IMR-90 (cell line): ENCODE measurements around the gene DHRSX. TPM values are rescaled to one million over a fixed set of nuclear protein-coding genes. Genes with fewer than 3 reads are reported as not detected.

Source experiments
- ATAC-seq: fragments of 200-7000 bp; cut with Tn5 transposase; 2 replicates; pipeline ENCODE4 v1.9.1; 2020; ENCODE audit warnings: low read depth, mild to moderate bottlenecking, moderate library complexity
- BruUV-seq: library from RNA; stranded (reverse); fragments of 400-500 nt; replicated peaks from 2 replicates; lab custom pipeline; 2021; lab: Mats Ljungman, UMichigan
- CTCF ChIA-PET: fragments of 300-600 bp; formaldehyde crosslinking; extraction: SDS; loops from one replicate; lab custom pipeline; 2021; ENCODE audit warnings: antibody characterized with exemption; lab: Yijun Ruan, JAX
- POLR2A ChIA-PET: fragments of 300-600 bp; sonication (Branson Sonifier 250); formaldehyde crosslinking; loops from one replicate; lab custom pipeline; 2022; ENCODE audit warnings: antibody characterized with exemption; ENCODE audit not compliant: unreplicated experiment; lab: Charles Lee
- DNase-seq: peaks from one replicate; pipeline ENCODE4 v3.0.0; 2013
- H2AFZ ChIP-seq: replicated peaks from 2 replicates; pipeline ENCODE3; 2013; ENCODE audit warnings: low read length, mild to moderate bottlenecking; ENCODE audit not compliant: poor library complexity
- H2AK5ac ChIP-seq: 2 replicates; pipeline ENCODE4 v1.6.1; 2013; ENCODE audit warnings: low read depth, low read length, inconsistent platforms
- H2AK9ac ChIP-seq: replicated peaks from 2 replicates; pipeline ENCODE3; 2013; ENCODE audit warnings: mild to moderate bottlenecking, low read depth, low read length, moderate library complexity; ENCODE audit not compliant: poor library complexity
- H2BK120ac ChIP-seq: 2 replicates; pipeline ENCODE4 v1.6.1; 2013; ENCODE audit warnings: low read depth, low read length, inconsistent platforms
- H2BK15ac ChIP-seq: 3 replicates; pipeline ENCODE4 v1.6.1; 2013; ENCODE audit warnings: low read depth, low read length, inconsistent platforms
- H2BK20ac ChIP-seq: 2 replicates; pipeline ENCODE4 v1.6.1; 2013; ENCODE audit warnings: low read depth, mild to moderate bottlenecking, inconsistent platforms, low read length, moderate library complexity
- H2BK5ac ChIP-seq: 2 replicates; pipeline ENCODE4 v1.6.1; 2013; ENCODE audit warnings: mild to moderate bottlenecking, low read depth, low read length, inconsistent platforms; ENCODE audit not compliant: poor library complexity, severe bottlenecking
- H3K14ac ChIP-seq: replicated peaks from 2 replicates; pipeline ENCODE4 v1.6.1; 2013; ENCODE audit warnings: low read depth, low read length, inconsistent platforms
- H3K18ac ChIP-seq: 2 replicates; pipeline ENCODE4 v1.6.1; 2013; ENCODE audit warnings: low read depth, low read length, control low read depth
- H3K23ac ChIP-seq: 2 replicates; pipeline ENCODE4 v1.6.1; 2013; ENCODE audit warnings: low read depth, low read length, inconsistent platforms
- H3K27ac ChIP-seq: 2 replicates; pipeline ENCODE4 v1.5.1; 2013; ENCODE audit warnings: mild to moderate bottlenecking, control low read depth, low read length; ENCODE audit not compliant: insufficient read depth
- H3K27me3 ChIP-seq: 2 replicates; pipeline ENCODE4 v1.6.1; 2013; ENCODE audit warnings: low read length; ENCODE audit not compliant: control insufficient read depth, insufficient read depth
- H3K36me3 ChIP-seq: 2 replicates; pipeline ENCODE4 v1.6.1; 2013; ENCODE audit warnings: low read length, mixed read lengths; ENCODE audit not compliant: control insufficient read depth, insufficient read depth
- H3K4ac ChIP-seq: 2 replicates; pipeline ENCODE4 v1.6.1; 2013; ENCODE audit warnings: low read depth, low read length, inconsistent platforms
- H3K4me1 ChIP-seq: 2 replicates; pipeline ENCODE4 v1.6.1; 2013; ENCODE audit warnings: low read length, mixed read lengths; ENCODE audit not compliant: control insufficient read depth, insufficient read depth
- H3K4me2 ChIP-seq: 2 replicates; pipeline ENCODE4 v1.6.1; 2013; ENCODE audit warnings: low read depth, mild to moderate bottlenecking, control low read depth, low read length, moderate library complexity
- H3K4me3 ChIP-seq: 2 replicates; pipeline ENCODE4 v1.5.1; 2013; ENCODE audit warnings: low read depth, mild to moderate bottlenecking, control low read depth, low read length, moderate library complexity; ENCODE audit not compliant: insufficient read depth
- H3K56ac ChIP-seq: 2 replicates; pipeline ENCODE4 v1.6.1; 2013; ENCODE audit warnings: low read length, inconsistent platforms; ENCODE audit not compliant: insufficient read depth; ENCODE audit errors: extremely low read depth
- H3K79me1 ChIP-seq, 2 experiments: 2 replicates each; pipeline ENCODE4 v1.6.1; 2013; ENCODE audit warnings: low read length in 2 of 2, inconsistent platforms in 1 of 2, low read depth in 1 of 2
- H3K9ac ChIP-seq: 2 replicates; pipeline ENCODE4 v1.6.1; 2013; ENCODE audit warnings: low read depth, low read length, control low read depth
- H3K9me1 ChIP-seq: 2 replicates; pipeline ENCODE4 v1.6.1; 2013; ENCODE audit warnings: low read length, inconsistent platforms; ENCODE audit not compliant: insufficient read depth
- H3K9me3 ChIP-seq: 2 replicates; pipeline ENCODE4 v1.6.1; 2013; ENCODE audit warnings: low read length; ENCODE audit not compliant: control insufficient read depth, insufficient read depth
- H4K20me1 ChIP-seq: 2 replicates; pipeline ENCODE4 v1.6.1; 2013; ENCODE audit warnings: low read length, inconsistent platforms; ENCODE audit not compliant: insufficient read depth
- H4K5ac ChIP-seq: 2 replicates; pipeline ENCODE4 v1.6.1; 2013; ENCODE audit warnings: mild to moderate bottlenecking, low read depth, low read length, control low read depth
- H4K8ac ChIP-seq, 2 experiments: 2 replicates each; pipeline ENCODE4 v1.6.1; 2013; ENCODE audit warnings: low read depth in 2 of 2, low read length in 2 of 2, control low read depth in 1 of 2, inconsistent platforms in 1 of 2
- H4K91ac ChIP-seq: 2 replicates; pipeline ENCODE4 v1.6.1; 2013; ENCODE audit warnings: low read depth, low read length, inconsistent platforms; ENCODE audit not compliant: insufficient read depth
- BHLHE40 ChIP-seq: fragments of 150-350 bp; IDR thresholded peaks from 2 replicates; pipeline ENCODE4 v1.6.1; 2016; ENCODE audit warnings: mild to moderate bottlenecking, low read depth, low read length
- CEBPB ChIP-seq: IDR thresholded peaks from 2 replicates; pipeline ENCODE4 v1.6.1; 2012; ENCODE audit warnings: low read depth, low read length, improper control_type of control experiment
- CHD1 ChIP-seq: IDR thresholded peaks from 2 replicates; pipeline ENCODE4 v1.6.1; 2012; ENCODE audit warnings: low read depth, low read length, improper control_type of control experiment
- CTCF ChIP-seq: conservative IDR thresholded peaks from 2 replicates; pipeline ENCODE4 v1.5.1; 2012; ENCODE audit warnings: mild to moderate bottlenecking, low read depth, low read length, improper control_type of control experiment
- ELK1 ChIP-seq: fragments of 150-350 bp; IDR thresholded peaks from 2 replicates; pipeline ENCODE4 v1.6.1; 2016; ENCODE audit warnings: low read depth, mild to moderate bottlenecking, low read length, moderate library complexity, borderline replicate concordance
- FOS ChIP-seq: fragments of 150-350 bp; IDR thresholded peaks from 2 replicates; pipeline ENCODE4 v1.6.1; 2016; ENCODE audit warnings: low read depth, low read length
- MAFK ChIP-seq: IDR thresholded peaks from 2 replicates; pipeline ENCODE4 v1.6.1; 2012; ENCODE audit warnings: low read depth, low read length, improper control_type of control experiment
- MAZ ChIP-seq: IDR thresholded peaks from 2 replicates; pipeline ENCODE4 v1.6.1; 2012; ENCODE audit warnings: low read depth, mild to moderate bottlenecking, low read length, improper control_type of control experiment, moderate library complexity, borderline replicate concordance
- MXI1 ChIP-seq: IDR thresholded peaks from 2 replicates; pipeline ENCODE4 v1.6.1; 2012; ENCODE audit warnings: low read depth, mild to moderate bottlenecking, low read length, moderate library complexity, borderline replicate concordance
- NFE2L2 ChIP-seq: fragments of 150-350 bp; IDR thresholded peaks from 2 replicates; pipeline ENCODE4 v1.6.1; 2016; ENCODE audit warnings: low read depth, mild to moderate bottlenecking, low read length
- POLR2A ChIP-seq: IDR thresholded peaks from 2 replicates; pipeline ENCODE4 v1.6.1; 2012; ENCODE audit warnings: mild to moderate bottlenecking, low read depth, low read length
- RAD21 ChIP-seq: IDR thresholded peaks from 2 replicates; pipeline ENCODE4 v1.6.1; 2012; ENCODE audit warnings: low read length, improper control_type of control experiment
- RCOR1 ChIP-seq: IDR thresholded peaks from 2 replicates; pipeline ENCODE4 v1.6.1; 2012; ENCODE audit warnings: mild to moderate bottlenecking, low read length, improper control_type of control experiment; ENCODE audit not compliant: insufficient replicate concordance
- RFX5 ChIP-seq: IDR thresholded peaks from 2 replicates; pipeline ENCODE4 v1.8.0; 2012; ENCODE audit warnings: low read depth, mild to moderate bottlenecking, low read length, moderate library complexity
- SMC3 ChIP-seq: fragments of 150-350 bp; IDR thresholded peaks from 2 replicates; pipeline ENCODE4 v1.6.1; 2016; ENCODE audit warnings: low read depth, mild to moderate bottlenecking, antibody characterized with exemption, low read length, moderate library complexity
- USF2 ChIP-seq: fragments of 150-350 bp; IDR thresholded peaks from 2 replicates; pipeline ENCODE4 v1.6.1; 2017; ENCODE audit warnings: mild to moderate bottlenecking, antibody characterized with exemption, low read length, low read depth
- WGBS, 2 experiments: methylation state at CpG; one replicate each; pipeline versions ENCODE4 v1.1.5 to v1.1.7; 2013; ENCODE audit warnings: missing lambda C conversion rate in 2 of 2; ENCODE audit not compliant: insufficient read length in 1 of 2; ENCODE audit errors: extremely low coverage in 2 of 2; 5-methylcytosine and 5-hydroxymethylcytosine counted together
- dilution Hi-C: fragments of 300-500 bp; cut with HindIII; formaldehyde crosslinking; loops from one replicate; pipeline ENCODE4 v1.14.3; 2018; ENCODE audit warnings: low sequenced_read_pairs; ENCODE audit not compliant: unreplicated experiment
- in situ Hi-C: fragments of 300-500 bp; cut with MboI; formaldehyde crosslinking; loops from 3 replicates; pipeline ENCODE4 v1.14.3; 2019; ENCODE audit warnings: low sequenced_read_pairs, inconsistent platforms, mixed read lengths
- intact Hi-C: fragments of 100-400 bp; cut with micrococcal nuclease; formaldehyde crosslinking; loops from 2 replicates; pipeline ENCODE4 v1.10.0; 2022
- polyA plus RNA-seq, 3 experiments: library from polyadenylated mRNA; depleted of rRNA; stranded (reverse); fragments of >200 nt; gene quantifications; 2 replicates each; pipeline ENCODE4 v1.2.3, GENCODE V29; 2012; ENCODE audit warnings: low replicate concordance in 1 of 3
- total RNA-seq: library from RNA; depleted of rRNA; stranded (reverse); fragments of >200 nt; gene quantifications from 2 replicates; pipeline ENCODE4 v1.2.3, GENCODE V29; 2012

DHRSX gene
- total and polyA plus RNA-seq, 2 of the 4 experiments (the other 2 are of a cell fraction): 26.2 to 38.0 TPM

GRCh38 chrX:2251211-2251610 lies 249.6 kb downstream of the DHRSX start:
- ATAC-seq: no peak
- Histone ChIP-seq H4K5ac (no peak overlapping the region), H3K27me3 (no peaks in the 10 kb centered on the region), H2AK5ac (no peak overlapping the region), H3K4me3 (no peak overlapping the region), H4K20me1 (no peaks in the 10 kb centered on the region), H3K14ac (no peak overlapping the region), H2AK9ac (no peak overlapping the region), H3K9me3 (peaks cover 6% of the 10 kb centered on the region; the same call in 1 of the 2 replicates), H3K4me2 (no peak overlapping the region), H3K4me1 (no peaks in the 10 kb centered on the region), H2BK5ac (no peak overlapping the region), H2BK15ac (no peak overlapping the region), H3K23ac (no peak overlapping the region), H3K18ac (no peak overlapping the region), H3K9me1 (no peaks in the 10 kb centered on the region), H3K56ac (no peak overlapping the region), H2BK120ac (no peak overlapping the region), H3K27ac (no peak overlapping the region), H3K79me1 (no peaks in the 10 kb centered on the region), H3K9ac (no peak overlapping the region), H3K4ac (no peak overlapping the region), H4K8ac (no peak overlapping the region), H4K91ac (no peak overlapping the region), H2AFZ (no peak overlapping the region), H3K36me3 (no peaks in the 10 kb centered on the region; the same call in 1 of the 2 replicates), H2BK20ac (no peak overlapping the region)
- dilution Hi-C loops (no loop called here), in situ Hi-C loops (no loop called here), intact Hi-C loops (no loop called here)
- 94% methylated on average over 2 of the region's 5 CpGs; no CpG with 5 or more reads in 1 of the 2 experiments for WGBS, 2 experiments
- TF ChIP-seq FOS (no peak), SMC3 (no peak), MXI1 (no peak), MAZ (no peak), MAFK (no peak), CHD1 (no peak), RFX5 (no peak), ELK1 (no peak), CTCF (no peak), NFE2L2 (no peak), RAD21 (no peak), CEBPB (no peak), RCOR1 (no peak), BHLHE40 (no peak), POLR2A (no peak), USF2 (no peak)
- DNase-seq: no peak
- no TSS peak for BruUV-seq
- POLR2A ChIA-PET: no interaction called here
- CTCF ChIA-PET: no interaction called here
